Lower lobe of right lung (tissue), 2 donors: ENCODE results near the gene LDLRAD4. TPM values are rescaled to one million over a fixed set of nuclear protein-coding genes. Genes with fewer than 3 reads are reported as not detected.
"Not testable (repeated sequence)": the region's sequence is repeated elsewhere in the genome, so short reads cannot be mapped to it uniquely, and the experiment has no call there.

ENCODE experiments used
- ATAC-seq, 2 donors: fragments of 200-7000 bp; cut with Tn5 transposase; one replicate each; pipeline ENCODE4 v1.9.1; 2020 to 2022; ENCODE audit warnings: mild to moderate bottlenecking in 2 of 2, moderate library complexity in 2 of 2
- DNase-seq: peaks from one replicate; pipeline ENCODE4 v3.0.0-alpha.2; 2020
- H3K27ac ChIP-seq: fragments of 200-600 bp; one replicate; pipeline ENCODE4 v1.8.0; 2022
- H3K27me3 ChIP-seq: fragments of 200-600 bp; one replicate; pipeline ENCODE4 v1.8.0; 2022; ENCODE audit warnings: low read depth
- H3K36me3 ChIP-seq: fragments of 200-600 bp; one replicate; pipeline ENCODE4 v1.8.0; 2022; ENCODE audit warnings: mild to moderate bottlenecking
- H3K4me1 ChIP-seq: fragments of 200-600 bp; one replicate; pipeline ENCODE4 v1.8.0; 2022
- H3K4me3 ChIP-seq: fragments of 200-600 bp; one replicate; pipeline ENCODE4 v1.8.0; 2022; ENCODE audit warnings: mild to moderate bottlenecking
- H3K9me3 ChIP-seq: fragments of 200-600 bp; one replicate; pipeline ENCODE4 v1.8.0; 2022
- intact Hi-C: fragments of 100-400 bp; cut with DNase I; formaldehyde crosslinking; loops from one replicate; pipeline ENCODE4 v1.11.0; 2022
- total RNA-seq: library from RNA; stranded (reverse); fragmentation: NEBNext Ultra II Directional; extraction: Animal tissue kit (Norgen Biotek cat#: 25700); gene quantifications from one replicate; pipeline ENCODE4 v1.2.1, GENCODE V29; 2021
- TF ChIP-seq, protein P1 (sequence below): fragments of 200-600 bp; IDR thresholded peaks from one replicate; pipeline ENCODE4 v1.8.0; 2022; ENCODE audit warnings: antibody characterized with exemption, mild to moderate bottlenecking
- donor health status: DM: no; HTN: yes; CAD: no; lungs with severe emphysema.

LDLRAD4 gene
- total RNA-seq, 1 donor from 2014 or later, result 24.6 TPM

DNA sequence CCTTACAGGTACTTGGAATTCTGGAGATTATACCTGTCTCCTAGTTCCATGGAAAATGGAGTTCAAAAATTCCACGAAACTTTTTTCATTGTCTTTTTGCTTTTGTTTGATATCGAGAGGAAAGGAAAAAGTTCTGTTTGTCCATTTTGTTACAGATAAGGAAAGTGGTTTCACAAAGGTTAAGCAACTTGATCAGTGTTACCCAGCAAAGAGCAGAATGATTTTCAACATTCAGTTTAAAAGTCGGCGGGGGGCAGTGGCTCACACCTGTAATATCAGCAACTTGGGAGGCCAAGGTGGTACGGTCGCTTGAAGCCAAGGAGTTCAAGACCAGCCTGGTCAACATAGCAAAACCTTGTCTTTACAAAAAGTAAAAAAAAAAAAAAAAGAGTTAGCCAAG lies 118.8 kb downstream of the LDLRAD4 start:
- no peak for ATAC-seq
- TF ChIP-seq, protein P1, sequence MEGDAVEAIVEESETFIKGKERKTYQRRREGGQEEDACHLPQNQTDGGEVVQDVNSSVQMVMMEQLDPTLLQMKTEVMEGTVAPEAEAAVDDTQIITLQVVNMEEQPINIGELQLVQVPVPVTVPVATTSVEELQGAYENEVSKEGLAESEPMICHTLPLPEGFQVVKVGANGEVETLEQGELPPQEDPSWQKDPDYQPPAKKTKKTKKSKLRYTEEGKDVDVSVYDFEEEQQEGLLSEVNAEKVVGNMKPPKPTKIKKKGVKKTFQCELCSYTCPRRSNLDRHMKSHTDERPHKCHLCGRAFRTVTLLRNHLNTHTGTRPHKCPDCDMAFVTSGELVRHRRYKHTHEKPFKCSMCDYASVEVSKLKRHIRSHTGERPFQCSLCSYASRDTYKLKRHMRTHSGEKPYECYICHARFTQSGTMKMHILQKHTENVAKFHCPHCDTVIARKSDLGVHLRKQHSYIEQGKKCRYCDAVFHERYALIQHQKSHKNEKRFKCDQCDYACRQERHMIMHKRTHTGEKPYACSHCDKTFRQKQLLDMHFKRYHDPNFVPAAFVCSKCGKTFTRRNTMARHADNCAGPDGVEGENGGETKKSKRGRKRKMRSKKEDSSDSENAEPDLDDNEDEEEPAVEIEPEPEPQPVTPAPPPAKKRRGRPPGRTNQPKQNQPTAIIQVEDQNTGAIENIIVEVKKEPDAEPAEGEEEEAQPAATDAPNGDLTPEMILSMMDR, result no peak

DNA sequence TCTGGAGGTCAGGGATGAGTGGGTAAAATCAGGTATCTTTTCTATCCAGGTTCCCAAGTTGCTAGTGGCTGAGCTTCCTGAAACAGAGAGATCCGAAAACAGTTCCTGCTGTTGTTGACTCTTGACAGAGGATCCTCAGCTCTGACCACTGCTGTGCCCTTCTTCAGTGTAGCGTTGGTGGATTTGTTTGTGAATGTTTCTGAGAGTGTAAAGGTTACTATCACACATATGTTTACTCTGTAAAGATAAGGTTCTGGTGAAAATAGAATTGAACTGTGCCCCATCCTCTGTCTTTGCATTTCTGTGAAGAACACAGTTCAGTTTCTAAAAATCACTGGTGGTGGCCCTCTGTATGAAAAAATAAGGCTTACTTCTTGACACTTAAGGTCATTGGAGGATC lies 119.8 kb downstream of the LDLRAD4 start:
- intact Hi-C loops, result no loop called here
- no peak for ATAC-seq
- H3K36me3 ChIP-seq, result no peaks in the 10 kb centered on the region
- no peaks in the 10 kb centered on the region for H3K27me3 ChIP-seq
- no peaks in the 10 kb centered on the region for H3K4me1 ChIP-seq
- TF ChIP-seq, protein P1, result no peak
- H3K4me3 ChIP-seq, result no peak overlapping the region
- DNase-seq, result no peak
- H3K27ac ChIP-seq, result no peak overlapping the region
- H3K9me3 ChIP-seq, result peaks cover 12% of the 10 kb centered on the region

More for the DNA sequence above, 118.8 kb downstream of the LDLRAD4 start:
- intact Hi-C loops, result no loop called here
- Histone ChIP-seq H3K4me1 (no peaks in the 10 kb centered on the region), H3K9me3 (peaks cover 12% of the 10 kb centered on the region), H3K27me3 (no peaks in the 10 kb centered on the region), H3K4me3 (no peak overlapping the region), H3K27ac (no peak overlapping the region), H3K36me3 (no peaks in the 10 kb centered on the region)
- no peak for DNase-seq

DNA sequence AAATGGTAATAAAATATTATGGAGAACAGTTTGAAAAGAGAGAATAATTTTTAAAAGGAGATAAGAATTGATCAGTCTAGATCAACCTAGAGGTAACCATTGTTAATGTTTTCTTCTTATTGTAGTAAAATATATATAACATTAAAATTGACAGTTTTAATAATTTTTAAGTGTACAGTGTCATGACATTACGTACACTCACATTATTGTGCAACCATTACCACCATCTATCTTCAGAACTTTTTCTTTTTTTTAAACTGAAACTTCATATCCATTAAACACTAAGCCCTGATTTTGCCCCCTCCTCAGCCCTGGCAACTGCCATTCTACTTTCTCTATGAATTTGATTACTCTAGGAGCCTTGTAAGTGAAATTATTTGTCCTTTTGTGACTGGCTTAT lies 121.1 kb downstream of the LDLRAD4 start:
- H3K4me1 ChIP-seq, result no peaks in the 10 kb centered on the region
- H3K9me3 ChIP-seq, result peaks cover 15% of the 10 kb centered on the region
- DNase-seq (no peak), ATAC-seq (no peak)
- H3K27ac ChIP-seq, result no peak overlapping the region
- no peak overlapping the region for H3K4me3 ChIP-seq
- TF ChIP-seq, protein P1, result no peak
- H3K27me3 ChIP-seq, result no peaks in the 10 kb centered on the region
- H3K36me3 ChIP-seq, result no peaks in the 10 kb centered on the region
- intact Hi-C loops, result no loop called here

DNA sequence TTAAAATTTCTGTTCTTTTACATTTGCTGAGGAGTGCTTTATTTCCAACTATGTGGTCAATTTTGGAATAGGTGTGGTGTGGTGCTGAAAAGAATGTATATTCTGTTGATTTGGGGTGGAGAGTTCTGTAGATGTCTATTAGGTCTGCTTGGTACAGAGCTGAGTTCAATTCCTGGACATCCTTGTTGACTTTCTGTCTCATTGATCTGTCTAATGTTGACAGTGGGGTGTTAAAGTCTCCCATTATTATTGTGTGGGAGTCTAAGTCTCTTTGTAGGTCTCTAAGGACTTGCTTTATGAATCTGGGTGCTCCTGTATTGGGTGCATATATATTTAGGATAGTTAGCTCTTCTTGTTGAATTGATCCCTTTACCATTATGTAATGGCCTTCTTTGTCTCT lies 127.9 kb downstream of the LDLRAD4 start:
- intact Hi-C loops, result not testable (repeated sequence)

DNA sequence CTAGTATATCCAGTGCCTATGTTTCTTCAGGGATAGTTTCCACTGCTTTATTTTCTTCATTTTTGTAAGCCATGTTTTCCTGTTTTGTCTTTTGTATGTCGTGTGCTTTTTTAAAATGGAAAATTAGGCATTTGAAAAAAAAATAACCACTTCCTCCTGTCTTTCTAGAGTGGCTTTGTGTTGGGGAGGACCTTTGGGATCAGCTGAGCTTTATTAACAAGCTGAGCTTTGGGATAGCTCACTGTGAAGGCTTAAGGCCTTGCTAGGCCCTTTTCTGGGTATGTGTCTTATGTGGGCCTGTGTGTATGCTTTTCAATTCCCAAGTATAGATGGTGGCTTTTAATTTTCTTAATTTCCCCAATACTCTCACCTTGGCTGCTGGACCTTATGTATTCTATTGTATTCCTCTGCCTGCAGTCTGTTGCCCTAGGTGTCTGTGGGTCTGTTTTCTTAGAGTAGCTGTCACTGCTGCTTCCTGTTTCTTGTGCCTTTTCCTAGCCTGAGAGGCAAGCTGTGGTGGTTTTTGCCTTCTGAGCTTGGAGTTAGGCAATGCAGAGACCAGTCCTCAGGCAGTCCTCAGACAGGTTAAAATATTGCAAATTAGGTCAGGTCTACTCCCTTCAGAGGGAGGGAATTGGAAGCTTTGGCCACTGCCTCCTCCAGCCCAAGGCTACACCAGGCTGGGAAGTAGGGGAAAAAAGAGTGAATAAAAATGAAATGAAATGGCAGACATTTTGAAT lies 134.7 kb downstream of the LDLRAD4 start:
- peak in 1 of 2 donors; percentile 17 for ATAC-seq
- Histone ChIP-seq H3K27me3 (no peaks in the 10 kb centered on the region), H3K9me3 (peaks cover 6% of the 10 kb centered on the region), H3K4me3 (no peak overlapping the region), H3K4me1 (no peaks in the 10 kb centered on the region), H3K27ac (no peak overlapping the region), H3K36me3 (no peaks in the 10 kb centered on the region)
- TF ChIP-seq, protein P1, result no peak
- intact Hi-C loops, result no loop called here
- DNase-seq, result no peak

More for the DNA sequence above, 127.9 kb downstream of the LDLRAD4 start:
- peaks cover 17% of the 10 kb centered on the region for H3K9me3 ChIP-seq
- not testable (repeated sequence) for H3K27ac ChIP-seq, H3K4me1 ChIP-seq, H3K4me3 ChIP-seq, DNase-seq, H3K36me3 ChIP-seq, ATAC-seq, H3K27me3 ChIP-seq

DNA sequence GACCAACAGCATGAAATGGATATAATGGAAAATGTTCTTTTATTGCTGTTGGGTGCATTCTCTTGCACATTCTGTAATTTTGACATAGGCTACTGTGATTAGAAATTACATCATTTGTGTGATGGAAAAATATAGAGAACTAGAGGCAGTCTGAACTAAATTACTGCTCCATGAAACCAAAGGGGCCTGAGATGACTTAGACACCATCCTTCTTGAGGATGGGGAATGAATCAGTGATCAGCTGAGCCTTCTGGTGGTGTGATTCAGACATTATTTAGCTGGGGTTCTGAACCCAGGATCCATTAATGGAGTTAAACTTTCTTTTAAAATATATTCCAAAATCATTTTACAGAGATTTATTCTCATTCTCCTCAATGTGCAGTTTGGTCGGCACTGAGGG lies 135.8 kb downstream of the LDLRAD4 start:
- no peaks in the 10 kb centered on the region for H3K4me1 ChIP-seq
- intact Hi-C loops, result no loop called here
- no peak overlapping the region for H3K4me3 ChIP-seq
- DNase-seq (no peak), ATAC-seq (no peak)
- H3K27me3 ChIP-seq, result no peaks in the 10 kb centered on the region
- no peaks in the 10 kb centered on the region for H3K9me3 ChIP-seq
- TF ChIP-seq, protein P1, result no peak
- no peaks in the 10 kb centered on the region for H3K36me3 ChIP-seq
- no peak overlapping the region for H3K27ac ChIP-seq
